Karpas-422 (cell line): ENCODE results near the gene TIE1. TPM values are rescaled to one million over a fixed set of nuclear protein-coding genes. Genes with fewer than 3 reads are reported as not detected.

ENCODE experiments used
- DNase-seq: peaks from one replicate; pipeline ENCODE4 v3.0.0-alpha.2; 2015
- H2AFZ ChIP-seq: fragments of 200-600 bp; sonication (generic); 2 replicates; pipeline ENCODE4 v1.6.1; 2014; ENCODE audit warnings: antibody characterized with exemption, low read length, mixed read lengths
- H3K27ac ChIP-seq: fragments of 200-600 bp; sonication (generic); 2 replicates; pipeline ENCODE4 v1.5.1; 2014; ENCODE audit warnings: mild to moderate bottlenecking, low read length, moderate library complexity
- H3K27me3 ChIP-seq: fragments of 200-600 bp; sonication (generic); 2 replicates; pipeline ENCODE4 v1.6.1; 2014; ENCODE audit warnings: low read length, mixed read lengths
- H3K36me3 ChIP-seq: fragments of 200-600 bp; sonication (generic); 2 replicates; pipeline ENCODE4 v1.6.1; 2014; ENCODE audit warnings: low read length, mixed read lengths; ENCODE audit not compliant: insufficient read depth
- H3K4me1 ChIP-seq: fragments of 200-600 bp; sonication (generic); 2 replicates; pipeline ENCODE4 v1.6.1; 2014; ENCODE audit warnings: mild to moderate bottlenecking, low read length, mixed read lengths
- H3K4me2 ChIP-seq: fragments of 200-600 bp; sonication (generic); 2 replicates; pipeline ENCODE4 v1.6.1; 2014; ENCODE audit warnings: low read length, low read depth, mild to moderate bottlenecking; ENCODE audit not compliant: poor library complexity, severe bottlenecking
- H3K4me3 ChIP-seq: fragments of 200-600 bp; sonication (generic); 2 replicates; pipeline ENCODE4 v1.5.1; 2014; ENCODE audit warnings: mild to moderate bottlenecking, antibody characterized with exemption, low read length, mixed read lengths
- H3K79me2 ChIP-seq: fragments of 200-600 bp; sonication (generic); 2 replicates; pipeline ENCODE4 v1.6.1; 2014; ENCODE audit warnings: mild to moderate bottlenecking, low read length, mixed read lengths
- H3K9ac ChIP-seq: fragments of 200-600 bp; sonication (generic); 2 replicates; pipeline ENCODE4 v1.6.0; 2014; ENCODE audit warnings: low read length
- H3K9me2 ChIP-seq: fragments of 200-600 bp; sonication (generic), shearing (Covaris generic); replicated peaks from 2 replicates; pipeline ENCODE4 v1.6.0; 2014; ENCODE audit warnings: mild to moderate bottlenecking, low read length, moderate library complexity; ENCODE audit not compliant: insufficient read depth
- H3K9me3 ChIP-seq: fragments of 300-700, 200-600 bp; sonication (generic); 2 replicates; pipeline ENCODE4 v1.6.1; 2014; ENCODE audit warnings: low read length, mixed read lengths
- H4K20me1 ChIP-seq: fragments of 200-600 bp; sonication (generic); 2 replicates; pipeline ENCODE4 v1.6.1; 2014; ENCODE audit warnings: mild to moderate bottlenecking, antibody characterized with exemption, low read length, low read depth; ENCODE audit not compliant: insufficient read depth
- total RNA-seq: library from RNA; depleted of rRNA; stranded (reverse); fragments of >200 nt; shearing (Covaris generic); gene quantifications from 2 replicates; pipeline ENCODE4 v1.2.3, GENCODE V29; 2014; ENCODE audit warnings: low replicate concordance; rRNA removed

The TIE1 gene
- not detected in 2 replicates for total RNA-seq

DNA sequence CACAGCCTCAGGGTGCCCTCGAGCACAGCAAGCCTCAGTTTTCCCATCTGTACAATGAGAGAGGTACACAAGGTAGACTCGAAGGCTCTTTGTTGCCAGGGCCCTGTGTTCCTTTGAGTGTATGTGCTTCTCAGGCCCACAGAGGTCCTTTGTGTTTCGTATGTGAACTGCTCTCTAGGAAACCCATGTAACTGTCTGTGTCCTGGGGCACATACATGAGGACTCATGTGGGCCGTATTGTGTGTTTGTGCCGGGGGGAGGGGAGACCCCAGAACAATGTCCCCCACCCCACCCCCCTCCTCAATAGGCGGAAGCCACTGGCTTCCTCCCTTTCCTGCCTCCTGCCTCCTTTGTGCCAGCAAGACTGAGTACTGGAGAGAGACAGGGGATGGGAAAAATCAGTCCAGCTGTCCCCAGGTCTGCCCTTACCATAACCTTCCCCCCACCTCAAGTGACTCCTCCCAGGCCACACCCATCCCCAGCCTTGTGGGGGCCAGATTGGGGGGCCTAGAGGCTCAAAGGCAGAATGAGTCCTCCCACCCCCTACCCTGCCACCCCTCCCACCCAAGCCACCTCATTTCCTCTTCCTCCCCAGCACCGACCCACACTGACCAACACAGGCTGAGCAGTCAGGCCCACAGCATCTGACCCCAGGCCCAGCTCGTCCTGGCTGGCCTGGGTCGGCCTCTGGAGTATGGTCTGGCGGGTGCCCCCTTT, at the start of gene TIE1:
TIE1 (plus strand) TSS at position 605 of the 717 bp plus-strand sequence; CDS start at position 695, 90 bp downstream.
- H3K27me3 ChIP-seq, result no peaks in the 10 kb centered on the region
- H3K79me2 ChIP-seq, result no peaks in the 10 kb centered on the region
- H3K4me3 ChIP-seq, result no peak within 1 kb of the TSS
- H3K9me2 ChIP-seq, result no peaks in the 10 kb centered on the region
- H3K9me3 ChIP-seq, result no peaks in the 10 kb centered on the region
- no peak for DNase-seq
- H3K36me3 ChIP-seq, result no peaks in the 10 kb centered on the region
- peaks cover 5% of the 10 kb centered on the region for H3K4me1 ChIP-seq
- no peak within 1 kb of the TSS for H3K4me2 ChIP-seq
- H3K27ac ChIP-seq, result no peak within 1 kb of the TSS
- no peaks in the 10 kb centered on the region for H4K20me1 ChIP-seq
- H3K9ac ChIP-seq, result no peak within 1 kb of the TSS
- no peak within 1 kb of the TSS for H2AFZ ChIP-seq

DNA sequence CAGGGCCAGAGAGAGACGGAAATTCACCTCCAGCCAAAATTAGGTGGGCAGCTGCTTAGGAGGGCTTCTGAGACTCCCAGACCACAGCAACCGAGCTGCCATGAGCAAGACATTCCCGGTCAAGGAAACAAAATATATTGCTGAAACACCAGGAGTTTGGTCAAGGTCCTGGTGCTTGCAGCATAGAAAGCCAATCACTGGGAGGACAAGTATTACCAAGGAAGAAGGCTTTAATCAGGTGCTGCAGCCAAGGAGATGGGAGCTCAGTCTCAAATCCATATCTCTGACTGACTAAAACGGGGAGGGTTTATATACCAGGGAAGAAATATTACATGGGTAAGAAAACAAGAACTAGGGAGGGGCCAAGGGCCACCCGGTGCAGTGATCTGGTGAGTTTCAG, 49.8 kb upstream of the TIE1 start:
- H3K9me2 ChIP-seq, result no peaks in the 10 kb centered on the region
- no peaks in the 10 kb centered on the region for H4K20me1 ChIP-seq
- H3K79me2 ChIP-seq, result no peaks in the 10 kb centered on the region
- DNase-seq, result no peak
- no peak overlapping the region for H3K4me2 ChIP-seq
- H3K9me3 ChIP-seq, result no peaks in the 10 kb centered on the region
- peaks cover 3% of the 10 kb centered on the region for H3K4me1 ChIP-seq
- H3K27me3 ChIP-seq, result no peaks in the 10 kb centered on the region
- H3K36me3 ChIP-seq, result no peaks in the 10 kb centered on the region
- H3K4me3 ChIP-seq, result no peak overlapping the region
- H3K27ac ChIP-seq, result no peak overlapping the region
- H2AFZ ChIP-seq, result no peak overlapping the region
- H3K9ac ChIP-seq, result no peak overlapping the region

DNA sequence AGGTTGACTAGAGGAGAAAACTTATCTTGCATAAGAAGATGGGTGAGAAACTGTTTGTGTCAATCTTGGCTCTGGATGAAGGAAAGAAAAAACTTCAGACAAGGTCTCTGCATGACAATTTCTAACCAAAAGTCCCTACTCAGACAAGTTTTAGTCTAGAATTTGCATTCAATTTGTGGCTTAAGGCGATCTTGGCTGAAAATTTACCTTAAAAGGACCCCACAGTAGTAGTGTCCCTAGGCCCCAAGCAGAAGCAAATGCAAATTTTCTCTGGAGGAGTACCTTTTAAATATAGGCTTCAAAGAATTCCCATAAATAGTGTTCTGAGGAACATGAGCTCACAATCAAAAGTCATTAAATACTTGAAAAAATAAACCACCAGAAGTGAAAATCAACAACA, 48.6 kb upstream of the TIE1 start:
- Histone ChIP-seq H3K4me1 (peaks cover 3% of the 10 kb centered on the region), H3K27ac (no peak overlapping the region), H3K79me2 (no peaks in the 10 kb centered on the region), H3K36me3 (no peaks in the 10 kb centered on the region), H3K4me3 (no peak overlapping the region), H3K4me2 (no peak overlapping the region), H3K9me3 (no peaks in the 10 kb centered on the region), H4K20me1 (no peaks in the 10 kb centered on the region), H2AFZ (no peak overlapping the region), H3K9ac (no peak overlapping the region), H3K9me2 (no peaks in the 10 kb centered on the region), H3K27me3 (no peaks in the 10 kb centered on the region)
- no peak for DNase-seq

DNA sequence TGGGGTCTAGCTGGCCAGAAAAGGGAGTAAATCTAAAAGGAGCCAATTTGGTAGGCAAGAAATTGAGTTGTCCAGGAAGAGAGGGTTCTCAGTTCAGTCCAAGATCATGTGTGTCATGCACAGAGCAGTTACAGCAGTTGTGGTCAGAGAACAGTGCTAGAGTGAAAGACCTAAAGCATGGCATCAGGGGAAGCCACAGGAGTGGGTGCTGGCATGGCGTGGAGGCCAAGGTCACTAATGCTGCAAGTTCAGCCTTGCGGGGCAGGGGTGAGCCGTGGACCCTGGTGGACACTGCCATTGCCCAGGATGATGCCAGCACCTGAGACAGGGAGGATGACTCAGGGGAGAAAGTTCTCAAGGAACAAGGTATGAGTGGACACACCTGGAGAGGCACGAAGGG, 47.6 kb upstream of the TIE1 start:
- Histone ChIP-seq H3K9me3 (no peaks in the 10 kb centered on the region), H3K27ac (no peak overlapping the region), H3K4me3 (no peak overlapping the region), H3K4me1 (peaks cover 3% of the 10 kb centered on the region), H4K20me1 (no peaks in the 10 kb centered on the region), H3K4me2 (no peak overlapping the region), H3K9ac (no peak overlapping the region), H3K36me3 (no peaks in the 10 kb centered on the region), H3K79me2 (no peaks in the 10 kb centered on the region), H3K9me2 (no peaks in the 10 kb centered on the region), H3K27me3 (no peaks in the 10 kb centered on the region), H2AFZ (no peak overlapping the region)
- DNase-seq, result no peak

DNA sequence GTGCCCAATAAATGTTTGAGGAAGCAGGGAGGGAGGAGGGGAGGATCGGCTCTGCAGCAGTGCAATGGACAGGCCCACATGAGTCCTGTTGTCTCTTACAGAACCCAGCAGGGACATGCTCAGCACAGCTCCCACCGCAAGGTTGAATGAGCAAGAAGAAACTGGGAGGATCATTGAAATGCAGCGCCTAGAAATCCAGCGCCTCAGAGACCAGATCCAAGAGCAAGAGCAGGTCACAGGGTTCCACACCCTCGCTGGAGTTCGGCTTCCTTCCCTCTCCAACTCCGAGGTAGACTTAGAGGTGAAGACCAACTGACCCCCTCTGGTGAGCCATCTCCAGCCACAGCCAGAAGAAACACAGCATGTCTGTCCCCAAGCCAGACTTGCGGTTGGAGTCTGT, 46.9 kb upstream of the TIE1 start:
- Histone ChIP-seq H3K9me2 (no peaks in the 10 kb centered on the region), H2AFZ (no peak overlapping the region), H3K9ac (no peak overlapping the region), H3K4me3 (no peak overlapping the region), H3K79me2 (no peaks in the 10 kb centered on the region), H3K27ac (no peak overlapping the region), H4K20me1 (no peaks in the 10 kb centered on the region), H3K9me3 (no peaks in the 10 kb centered on the region), H3K27me3 (no peaks in the 10 kb centered on the region), H3K4me1 (peaks cover 3% of the 10 kb centered on the region), H3K4me2 (no peak overlapping the region), H3K36me3 (no peaks in the 10 kb centered on the region)
- no peak for DNase-seq

DNA sequence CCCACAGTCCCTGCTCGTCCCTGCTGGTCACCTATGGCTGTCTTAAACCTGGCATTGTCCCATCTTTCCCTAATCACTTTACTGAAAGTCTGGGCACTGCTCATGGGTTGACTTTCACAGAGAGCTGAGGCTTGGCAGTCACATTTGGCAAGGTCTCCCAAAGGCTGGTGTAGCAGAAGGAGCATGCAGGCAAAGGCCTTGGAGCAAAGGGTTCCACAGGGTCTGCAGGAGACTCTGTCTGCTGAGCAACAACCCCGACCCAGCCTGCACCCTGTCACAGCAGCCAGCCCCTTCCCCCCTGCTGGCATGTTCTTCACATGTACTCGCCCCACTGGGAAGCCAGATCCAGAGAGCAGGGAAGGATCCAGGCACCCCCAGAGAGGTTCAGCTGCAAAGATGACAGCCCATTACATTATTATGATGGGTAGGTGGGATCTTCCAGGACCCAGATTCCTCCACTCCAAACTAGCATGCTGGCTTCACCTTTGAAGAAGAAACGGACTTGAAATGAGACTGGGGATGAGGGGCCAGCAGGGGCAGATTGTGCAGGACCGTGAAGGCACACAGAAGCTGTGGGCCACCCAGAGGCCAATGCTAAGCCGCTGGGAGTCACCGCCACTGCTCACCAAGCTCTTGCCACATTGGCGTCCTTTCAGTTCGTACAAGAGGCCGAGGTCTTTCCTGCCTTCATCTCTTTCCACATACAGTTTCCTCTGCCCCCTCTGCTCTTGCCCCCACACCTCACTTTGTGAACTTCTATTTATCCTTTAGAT, 45.2 kb upstream of the TIE1 start:
- no peaks in the 10 kb centered on the region for H4K20me1 ChIP-seq
- no peak overlapping the region for H3K4me3 ChIP-seq
- H3K79me2 ChIP-seq, result no peaks in the 10 kb centered on the region
- no peaks in the 10 kb centered on the region for H3K9me3 ChIP-seq
- H3K36me3 ChIP-seq, result no peaks in the 10 kb centered on the region
- no peak overlapping the region for H3K9ac ChIP-seq
- no peak overlapping the region for H3K27ac ChIP-seq
- no peaks in the 10 kb centered on the region for H3K27me3 ChIP-seq
- no peaks in the 10 kb centered on the region for H3K9me2 ChIP-seq
- peaks cover 3% of the 10 kb centered on the region for H3K4me1 ChIP-seq
- no peak overlapping the region for H2AFZ ChIP-seq
- DNase-seq, result no peak
- H3K4me2 ChIP-seq, result no peak overlapping the region

DNA sequence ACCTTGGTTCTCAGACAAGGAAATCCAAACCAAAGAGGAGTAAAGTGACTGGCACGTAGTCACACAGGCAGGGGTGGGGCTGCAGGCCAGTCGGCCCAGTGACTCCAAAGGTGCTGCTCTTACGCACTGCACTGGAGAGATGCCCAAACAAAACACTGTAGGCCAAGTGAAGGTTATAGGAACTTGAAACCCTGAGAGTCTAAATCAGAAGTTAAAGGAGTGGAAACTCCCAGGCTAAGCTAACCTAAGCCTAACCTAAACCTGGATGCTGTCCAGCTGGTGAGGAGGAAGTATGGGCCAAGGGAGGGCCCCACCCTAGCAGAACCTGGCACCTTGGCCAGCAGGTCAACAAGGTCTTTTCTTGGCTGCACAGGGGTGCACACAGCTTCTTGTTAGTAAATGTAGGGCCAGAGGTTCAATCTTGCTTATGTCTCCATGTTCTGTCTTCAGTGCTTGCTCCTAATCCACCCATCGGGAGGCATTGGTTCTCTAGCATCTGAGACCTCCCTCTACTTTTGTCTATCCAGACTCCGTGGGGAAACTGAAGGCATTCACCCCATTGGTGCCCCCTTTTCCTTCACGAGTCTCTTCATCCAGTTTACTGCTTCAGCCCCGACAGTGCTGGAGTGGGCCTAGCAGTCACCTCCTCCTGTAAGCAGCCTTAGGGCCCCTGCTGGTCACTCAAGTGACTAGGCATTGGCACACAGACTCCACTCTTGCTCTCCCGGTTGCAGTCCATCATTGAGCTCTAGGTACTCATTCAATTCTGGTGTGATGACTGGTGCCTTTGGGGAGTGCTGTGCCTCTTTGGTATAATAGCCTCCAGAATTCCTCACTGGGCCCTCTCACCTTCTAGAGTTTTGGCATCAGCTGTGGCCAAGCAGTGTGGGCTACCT, 43.9 kb upstream of the TIE1 start:
- no peaks in the 10 kb centered on the region for H3K36me3 ChIP-seq
- H3K9me2 ChIP-seq, result no peaks in the 10 kb centered on the region
- no peak overlapping the region for H3K27ac ChIP-seq
- no peak overlapping the region for H3K9ac ChIP-seq
- H4K20me1 ChIP-seq, result no peaks in the 10 kb centered on the region
- H3K4me2 ChIP-seq, result no peak overlapping the region
- H3K4me3 ChIP-seq, result no peak overlapping the region
- DNase-seq, result no peak
- H3K4me1 ChIP-seq, result peaks cover 3% of the 10 kb centered on the region
- no peaks in the 10 kb centered on the region for H3K79me2 ChIP-seq
- no peaks in the 10 kb centered on the region for H3K27me3 ChIP-seq
- H3K9me3 ChIP-seq, result no peaks in the 10 kb centered on the region
- no peak overlapping the region for H2AFZ ChIP-seq

DNA sequence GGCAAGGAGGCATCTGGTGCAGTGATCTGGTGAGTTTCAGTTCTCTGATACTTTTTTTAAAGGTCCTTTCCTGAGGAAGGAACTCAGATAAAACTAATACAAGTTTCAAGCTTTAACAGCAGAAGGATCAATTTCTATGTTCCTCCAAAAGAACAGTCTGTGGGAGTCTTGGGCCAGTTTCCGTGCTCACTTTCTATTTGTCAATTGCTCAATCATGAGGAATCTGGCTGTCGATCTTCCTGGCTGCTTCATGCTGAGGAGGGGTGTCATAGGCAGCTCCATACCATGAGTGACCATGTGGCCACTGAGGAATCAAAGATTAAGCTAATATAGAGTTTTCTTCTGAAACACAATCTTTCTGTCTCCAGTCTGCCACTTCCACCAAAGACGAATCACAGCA, 42.4 kb upstream of the TIE1 start:
- H3K27me3 ChIP-seq, result no peaks in the 10 kb centered on the region
- no peaks in the 10 kb centered on the region for H3K79me2 ChIP-seq
- no peak for DNase-seq
- H3K9ac ChIP-seq, result no peak overlapping the region
- H3K9me2 ChIP-seq, result no peaks in the 10 kb centered on the region
- no peak overlapping the region for H2AFZ ChIP-seq
- no peaks in the 10 kb centered on the region for H3K4me1 ChIP-seq
- H4K20me1 ChIP-seq, result no peaks in the 10 kb centered on the region
- H3K4me3 ChIP-seq, result no peak overlapping the region
- no peaks in the 10 kb centered on the region for H3K36me3 ChIP-seq
- H3K27ac ChIP-seq, result no peak overlapping the region
- H3K4me2 ChIP-seq, result no peak overlapping the region
- H3K9me3 ChIP-seq, result peaks cover 3% of the 10 kb centered on the region; the same call in 1 of the 2 replicates
